DMS153 (cell line): ENCODE data around the gene EED.
"Not testable (repeated sequence)": the region's sequence is repeated elsewhere in the genome, so short reads cannot be mapped to it uniquely, and the experiment has no call there.

Experiments used
- DNase-seq: peaks from one replicate; lab custom pipeline; 2025; lab: John Stamatoyannopoulos, UW

Gene EED

GRCh38 chr11:86291466-86292262 is 47.1 kb downstream of the EED start:
- DNase-seq, result no peak

- DNase-seq, result no peak
Measured at GRCh38 chr11:86292912-86293616, 48.5 kb downstream of the EED start.

GRCh38 chr11:86294026-86294425 is 49.5 kb downstream of the EED start:
- DNase-seq, result no peak

DNA sequence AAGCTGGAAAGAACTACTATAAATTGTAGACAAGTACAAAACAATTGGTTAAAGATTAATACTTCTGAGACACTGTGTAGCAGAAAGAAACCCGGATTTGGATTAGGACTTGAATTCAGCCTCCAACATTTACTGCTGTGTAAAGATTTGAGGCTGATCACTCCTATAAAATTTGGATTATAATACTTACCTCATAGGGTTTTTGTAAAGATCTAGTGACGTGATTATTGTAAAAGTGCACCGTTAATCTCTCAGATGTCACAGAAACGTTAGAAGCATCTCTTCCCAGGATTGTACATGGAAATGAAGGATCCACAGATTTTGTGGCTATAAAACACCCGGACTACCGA is 57.2 kb downstream of the EED start:
- no peak for DNase-seq

GRCh38 chr11:86302092-86302793 is 57.7 kb downstream of the EED start, which contains the start of gene HIKESHI:
HIKESHI (plus strand) TSS chr11:86302240; CDS start chr11:86302449, 209 bp downstream.
- peak; percentile 96 for DNase-seq

- no peak for DNase-seq
Measured at GRCh38 chr11:86303257-86303656, 58.7 kb downstream of the EED start.

GRCh38 chr11:86308710-86309109 is 64.2 kb downstream of the EED start:
- not testable (repeated sequence) for DNase-seq

- DNase-seq, result no peak
Measured at GRCh38 chr11:86313793-86314192, 69.2 kb downstream of the EED start.

GRCh38 chr11:86314636-86315035 is 70.1 kb downstream of the EED start:
- no peak for DNase-seq
